Neutrophil (primary cell): ENCODE results near the gene CHD1L.
"Not testable (repeated sequence)": the region's sequence is repeated elsewhere in the genome, so short reads cannot be mapped to it uniquely, and the experiment has no call there.

ENCODE experiments used
- H3K27ac ChIP-seq: fragments of 200-600 bp; sonication (generic); 2 replicates; pipeline ENCODE4 v1.5.1; 2016; ENCODE audit warnings: mild to moderate bottlenecking, moderate library complexity
- H3K27me3 ChIP-seq: fragments of 200-600 bp; sonication (generic); 2 replicates; pipeline ENCODE4 v1.6.0; 2016; ENCODE audit warnings: mild to moderate bottlenecking
- H3K36me3 ChIP-seq: fragments of 200-600 bp; sonication (generic); 2 replicates; pipeline ENCODE4 v1.5.1; 2017
- H3K4me1 ChIP-seq, 2 experiments: fragments of 200-600 bp in 1 of 2; sonication (generic) in 1 of 2; 1 replicate in 1 of 2; 2 replicates in 1 of 2; pipeline versions ENCODE4 v1.5.1 to v1.6.1; 2013 to 2016; ENCODE audit warnings: low read depth in 1 of 2, low read length in 1 of 2, mild to moderate bottlenecking in 1 of 2, moderate library complexity in 1 of 2; ENCODE audit not compliant: control insufficient read depth in 1 of 2, insufficient read depth in 1 of 2
- H3K4me3 ChIP-seq, 2 experiments: fragments of 200-600 bp in 1 of 2; sonication (generic) in 1 of 2; 1 replicate in 1 of 2; 2 replicates in 1 of 2; pipeline ENCODE4 v1.5.1; 2013 to 2016; ENCODE audit warnings: low read depth in 1 of 2, low read length in 1 of 2, mild to moderate bottlenecking in 1 of 2, moderate library complexity in 1 of 2
- H3K9me3 ChIP-seq: fragments of 200-600 bp; sonication (generic); 2 replicates; pipeline ENCODE4 v1.5.1; 2016
- TF ChIP-seq, protein P1 (sequence below): fragments of 200-600 bp; sonication (generic); IDR thresholded peaks from 2 replicates; pipeline ENCODE4 v1.5.1; 2016; ENCODE audit warnings: antibody characterized with exemption

Gene CHD1L

DNA sequence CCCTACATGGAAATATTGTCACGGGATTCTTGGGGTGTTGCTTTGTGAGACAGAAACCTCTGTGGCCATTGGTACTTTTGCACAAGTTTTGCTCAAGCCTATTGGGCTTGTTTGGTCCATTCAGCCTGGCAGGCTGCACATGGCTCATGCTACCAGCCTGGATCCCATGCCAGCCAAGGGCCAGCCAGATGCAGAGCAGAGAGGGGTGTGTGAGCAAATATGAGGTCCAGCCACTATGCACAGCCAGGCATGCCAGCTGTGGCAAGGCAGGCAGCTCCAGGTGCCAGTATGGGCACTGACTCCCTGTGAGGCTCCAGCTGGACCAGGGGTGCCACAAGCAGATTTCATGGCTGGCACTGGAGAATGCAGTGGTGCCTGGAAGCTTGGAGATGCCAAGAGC is 6.7 kb upstream of the CHD1L start:
- H3K9me3 ChIP-seq, result no peaks in the 10 kb centered on the region
- TF ChIP-seq, protein P1, sequence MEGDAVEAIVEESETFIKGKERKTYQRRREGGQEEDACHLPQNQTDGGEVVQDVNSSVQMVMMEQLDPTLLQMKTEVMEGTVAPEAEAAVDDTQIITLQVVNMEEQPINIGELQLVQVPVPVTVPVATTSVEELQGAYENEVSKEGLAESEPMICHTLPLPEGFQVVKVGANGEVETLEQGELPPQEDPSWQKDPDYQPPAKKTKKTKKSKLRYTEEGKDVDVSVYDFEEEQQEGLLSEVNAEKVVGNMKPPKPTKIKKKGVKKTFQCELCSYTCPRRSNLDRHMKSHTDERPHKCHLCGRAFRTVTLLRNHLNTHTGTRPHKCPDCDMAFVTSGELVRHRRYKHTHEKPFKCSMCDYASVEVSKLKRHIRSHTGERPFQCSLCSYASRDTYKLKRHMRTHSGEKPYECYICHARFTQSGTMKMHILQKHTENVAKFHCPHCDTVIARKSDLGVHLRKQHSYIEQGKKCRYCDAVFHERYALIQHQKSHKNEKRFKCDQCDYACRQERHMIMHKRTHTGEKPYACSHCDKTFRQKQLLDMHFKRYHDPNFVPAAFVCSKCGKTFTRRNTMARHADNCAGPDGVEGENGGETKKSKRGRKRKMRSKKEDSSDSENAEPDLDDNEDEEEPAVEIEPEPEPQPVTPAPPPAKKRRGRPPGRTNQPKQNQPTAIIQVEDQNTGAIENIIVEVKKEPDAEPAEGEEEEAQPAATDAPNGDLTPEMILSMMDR, result no peak
- no peaks in the 10 kb centered on the region for H3K27me3 ChIP-seq
- no peaks in the 10 kb centered on the region for H3K4me1 ChIP-seq
- no peaks in the 10 kb centered on the region for H3K36me3 ChIP-seq
- H3K27ac ChIP-seq, result no peak overlapping the region
- no peak overlapping the region for H3K4me3 ChIP-seq

DNA sequence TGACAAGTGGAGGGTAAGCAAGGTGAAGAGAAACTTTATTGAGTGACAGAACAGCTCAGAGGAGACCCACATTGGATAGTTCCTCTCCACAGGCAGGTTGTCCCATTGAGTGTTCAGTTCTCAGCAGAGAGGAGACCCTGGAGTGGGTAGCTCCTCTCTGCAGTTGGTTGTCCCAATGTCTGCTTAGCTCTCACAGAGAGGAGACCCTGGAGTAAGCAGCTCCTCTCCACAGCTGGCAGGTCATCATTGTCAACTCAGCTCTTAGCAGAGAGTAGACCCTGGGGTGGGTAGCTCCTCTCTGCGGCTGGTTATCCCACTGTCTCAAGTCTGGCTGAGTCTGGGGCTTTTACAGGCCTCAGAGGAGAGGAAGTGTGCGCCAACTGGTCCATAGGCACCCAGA is 6.0 kb upstream of the CHD1L start:
- TF ChIP-seq, protein P1, result no peak
- H3K27me3 ChIP-seq, result no peaks in the 10 kb centered on the region
- no peaks in the 10 kb centered on the region for H3K36me3 ChIP-seq
- H3K9me3 ChIP-seq, result no peaks in the 10 kb centered on the region
- H3K27ac ChIP-seq, result no peak overlapping the region
- H3K4me3 ChIP-seq, result no peak overlapping the region
- no peaks in the 10 kb centered on the region for H3K4me1 ChIP-seq

DNA sequence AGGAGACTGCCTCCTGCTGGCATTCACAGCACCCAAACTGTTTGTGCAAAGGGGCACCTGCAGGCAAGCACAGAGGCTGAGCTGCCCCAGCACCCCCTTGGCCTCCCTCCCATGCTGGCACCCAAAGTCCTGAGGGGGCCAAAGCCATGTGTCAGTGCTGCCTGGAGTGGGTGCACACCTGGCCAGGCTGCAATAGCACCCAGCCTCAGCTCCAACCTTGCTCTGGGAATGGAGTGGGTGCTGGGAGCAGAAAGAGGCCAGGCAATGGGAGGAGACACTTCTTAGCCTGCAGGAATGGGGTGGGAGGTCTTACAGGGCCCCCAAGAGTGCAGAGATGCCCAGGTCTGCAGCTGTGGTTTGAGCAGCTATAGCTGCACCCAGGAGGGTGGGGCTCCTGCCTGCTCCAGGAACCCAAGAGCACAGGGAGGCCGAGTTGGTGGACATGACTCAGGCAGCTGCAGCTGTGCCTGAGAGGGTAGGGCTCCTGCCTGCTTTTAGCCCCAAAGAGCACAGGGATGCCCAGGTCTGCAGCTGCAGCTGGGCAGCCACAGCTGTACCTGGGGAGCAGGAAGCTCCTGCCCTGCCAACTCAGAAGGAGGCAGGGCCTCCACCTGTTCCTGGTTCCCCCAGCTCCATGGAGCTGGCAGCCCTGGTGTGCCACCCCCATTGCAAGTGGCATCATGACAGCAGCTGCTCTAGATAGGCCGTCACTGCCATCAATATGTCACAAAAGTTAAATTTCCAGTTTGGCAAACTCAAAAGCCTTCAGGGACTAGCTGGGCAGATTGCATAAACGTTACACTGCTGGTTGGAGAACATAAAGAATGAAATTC is 5.3 kb upstream of the CHD1L start:
- no peaks in the 10 kb centered on the region for H3K27me3 ChIP-seq
- peaks cover 3 to 4% of the 10 kb centered on the region in 2 experiments for H3K4me1 ChIP-seq
- TF ChIP-seq, protein P1, result no peak
- no peaks in the 10 kb centered on the region for H3K36me3 ChIP-seq
- no peaks in the 10 kb centered on the region for H3K9me3 ChIP-seq
- no peak overlapping the region for H3K27ac ChIP-seq
- no peak overlapping the region for H3K4me3 ChIP-seq

DNA sequence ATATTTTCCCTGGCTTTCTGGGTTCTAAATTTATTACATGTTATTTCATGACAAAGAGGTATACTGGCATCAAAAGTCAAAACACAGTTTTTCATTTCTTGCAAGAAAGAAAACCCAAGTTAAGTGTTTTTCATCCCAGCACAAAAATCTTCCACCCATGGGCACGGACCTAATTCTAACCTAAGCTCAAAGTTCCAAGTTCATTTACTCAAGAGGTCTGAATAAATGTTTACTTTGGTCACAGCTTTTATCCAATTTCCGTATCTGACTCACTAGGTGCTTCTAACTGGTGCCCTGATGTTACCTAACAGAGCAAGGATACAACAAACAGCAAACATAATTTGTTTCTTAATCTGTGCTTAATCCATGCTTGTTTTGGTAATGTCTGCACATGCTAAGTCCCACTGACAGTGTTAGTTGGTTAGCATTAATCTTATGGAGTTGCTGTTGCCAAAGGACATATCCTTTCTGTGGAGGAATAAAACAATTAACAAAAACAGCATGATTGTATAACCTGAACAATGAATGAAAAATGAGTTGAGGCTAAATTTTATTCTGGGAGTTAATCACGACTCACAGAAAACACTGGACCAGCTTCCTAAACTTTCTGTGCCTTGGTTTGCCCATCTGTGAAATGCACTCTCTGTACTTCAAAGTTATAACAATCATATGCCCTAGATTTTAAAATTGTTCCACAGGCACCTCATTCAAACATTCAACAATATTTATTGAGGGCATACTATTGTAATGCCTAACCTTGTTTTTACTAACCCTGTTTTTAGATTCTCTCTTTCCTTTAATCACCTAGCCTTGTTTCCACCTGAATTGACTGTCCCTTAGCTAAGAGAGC is 4.2 kb upstream of the CHD1L start:
- H3K27me3 ChIP-seq, result no peaks in the 10 kb centered on the region
- no peaks in the 10 kb centered on the region for H3K9me3 ChIP-seq
- TF ChIP-seq, protein P1, result no peak
- no peak overlapping the region for H3K4me3 ChIP-seq
- no peak overlapping the region for H3K27ac ChIP-seq
- no peaks in the 10 kb centered on the region for H3K36me3 ChIP-seq
- H3K4me1 ChIP-seq, result peaks cover 8 to 11% of the 10 kb centered on the region in 2 experiments

DNA sequence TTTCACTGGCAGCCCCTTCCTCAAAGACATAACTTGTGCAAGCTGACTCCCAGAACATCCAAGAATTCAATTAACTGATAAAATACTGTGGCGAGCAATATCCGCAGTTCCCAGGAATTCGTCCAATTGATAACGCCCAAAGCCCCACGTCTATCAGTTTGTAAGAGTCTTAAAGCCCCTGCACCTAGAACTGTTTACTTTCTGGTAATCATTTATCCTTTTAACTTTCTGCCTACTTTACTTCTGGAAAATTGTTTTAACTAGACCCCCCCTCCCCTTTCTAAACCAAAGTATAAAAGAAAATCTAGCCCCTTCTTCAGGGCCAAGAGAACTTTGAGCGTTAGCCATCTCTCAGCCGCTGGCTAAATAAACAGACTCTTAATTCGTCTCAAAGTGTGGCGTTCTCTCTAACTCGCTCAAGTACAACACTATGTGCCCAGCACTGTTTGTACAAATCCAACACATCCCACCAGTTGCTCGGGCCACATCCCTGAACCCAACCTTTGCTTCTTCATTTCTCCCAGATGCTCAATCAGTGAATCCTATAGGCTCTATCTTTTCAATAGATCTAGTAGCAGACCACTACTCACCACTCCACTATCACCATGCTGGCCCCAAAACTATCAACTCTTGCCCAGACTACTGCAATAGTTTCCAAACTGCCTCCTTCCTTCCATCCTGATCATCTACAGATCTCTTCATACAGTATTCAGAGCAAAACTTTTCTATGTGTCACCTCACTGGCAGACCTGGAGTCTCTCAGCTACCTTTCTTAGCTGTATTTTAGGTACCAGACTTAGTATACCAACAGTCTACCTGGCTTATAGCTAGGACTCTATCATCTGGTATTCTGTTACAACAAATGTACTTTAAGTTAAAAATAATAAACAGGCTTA is 3.3 kb upstream of the CHD1L start:
- peaks cover 17 to 20% of the 10 kb centered on the region in 2 experiments for H3K4me1 ChIP-seq
- TF ChIP-seq, protein P1, result no peak
- H3K27me3 ChIP-seq, result no peaks in the 10 kb centered on the region
- H3K4me3 ChIP-seq, result no peak overlapping the region
- H3K9me3 ChIP-seq, result no peaks in the 10 kb centered on the region
- H3K36me3 ChIP-seq, result no peaks in the 10 kb centered on the region
- H3K27ac ChIP-seq, result no peak overlapping the region

DNA sequence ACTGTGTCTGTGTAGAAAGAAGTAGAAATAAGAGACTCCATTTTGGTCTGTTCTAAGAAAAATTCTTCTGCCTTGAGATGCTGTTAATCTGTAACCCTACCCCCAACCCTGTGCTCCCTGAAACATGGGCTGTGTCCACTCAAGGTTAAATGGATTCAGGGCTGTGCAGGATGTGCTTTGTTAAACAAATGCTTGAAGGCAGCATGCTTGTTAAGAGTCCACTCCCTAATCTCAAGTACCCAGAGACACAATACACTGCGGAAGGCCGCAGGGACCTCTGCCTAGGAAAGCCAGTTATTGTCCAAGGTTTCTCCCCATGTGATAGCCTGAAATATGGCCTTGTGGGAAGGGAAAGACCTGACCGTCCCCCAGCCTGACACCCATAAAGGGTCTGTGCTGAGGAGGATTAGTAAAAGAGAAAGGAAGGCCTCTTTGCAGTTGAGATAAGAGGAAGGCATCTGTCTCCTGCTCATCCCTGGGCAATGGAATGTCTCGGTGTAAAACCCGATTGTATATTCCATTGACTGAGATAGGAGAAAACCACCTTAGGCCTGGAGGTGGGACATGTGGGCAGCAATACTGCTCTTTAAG is 2.3 kb upstream of the CHD1L start:
- H3K9me3 ChIP-seq, H3K4me3 ChIP-seq, H3K27ac ChIP-seq, H3K36me3 ChIP-seq, H3K27me3 ChIP-seq: not testable (repeated sequence)
- H3K4me1 ChIP-seq, result peaks cover 19 to 20% of the 10 kb centered on the region in 2 experiments
